H1 (cell line): ENCODE results near the gene RSPH9. TPM values are rescaled to one million over a fixed set of nuclear protein-coding genes. Genes with fewer than 3 reads are reported as not detected.

ENCODE experiments used
- CTCF ChIA-PET: fragments of 300-600 bp; sonication (Branson Sonifier 250); formaldehyde crosslinking; loops from one replicate; lab custom pipeline; 2021; ENCODE audit not compliant: partially characterized antibody; lab: Charles Lee
- POLR2A ChIA-PET: fragments of 300-600 bp; sonication (Branson Sonifier 250); formaldehyde crosslinking; loops from one replicate; lab custom pipeline; 2021; ENCODE audit warnings: inconsistent platforms; ENCODE audit not compliant: partially characterized antibody; lab: Charles Lee
- DNase-seq, 2 experiments: peaks; one replicate each; pipeline versions ENCODE4 v3.0.0 to v3.0.0-alpha.2; 2010 to 2022; ENCODE audit warnings: low spot score in 2 of 2, low read depth in 1 of 2, mixed read lengths in 1 of 2
- FAIRE-seq: peaks from 2 replicates; lab custom pipeline; 2011; peaks lifted over from hg19 to GRCh38; lab: Jason Lieb, UNC
- H2AFZ ChIP-seq: 2 replicates; pipeline ENCODE4 v1.8.1; 2012; ENCODE audit warnings: low read length, inconsistent platforms
- H2AK5ac ChIP-seq: 2 replicates; pipeline ENCODE4 v1.6.1; 2013; ENCODE audit warnings: low read depth, low read length
- H2BK120ac ChIP-seq: replicated peaks from 2 replicates; pipeline ENCODE3; 2013; ENCODE audit warnings: low read depth, low read length, inconsistent platforms
- H2BK12ac ChIP-seq: 2 replicates; pipeline ENCODE4 v1.6.1; 2013; ENCODE audit warnings: low read depth, low read length
- H2BK15ac ChIP-seq: 2 replicates; pipeline ENCODE4 v1.6.1; 2013; ENCODE audit warnings: low read length
- H2BK20ac ChIP-seq: 2 replicates; pipeline ENCODE4 v1.6.1; 2013; ENCODE audit warnings: low read length
- H2BK5ac ChIP-seq: 2 replicates; pipeline ENCODE4 v1.6.1; 2013; ENCODE audit warnings: low read depth, low read length
- H3K14ac ChIP-seq: 2 replicates; pipeline ENCODE4 v1.6.1; 2013; ENCODE audit warnings: inconsistent platforms; ENCODE audit not compliant: insufficient read length
- H3K18ac ChIP-seq: 2 replicates; pipeline ENCODE4 v1.6.1; 2013; ENCODE audit warnings: low read length; ENCODE audit errors: extremely low read depth
- H3K23ac ChIP-seq: 2 replicates; pipeline ENCODE4 v1.6.1; 2013; ENCODE audit warnings: inconsistent platforms; ENCODE audit not compliant: insufficient read length
- H3K23me2 ChIP-seq: 2 replicates; pipeline ENCODE4 v1.6.1; 2013; ENCODE audit warnings: low read depth, low read length
- H3K27ac ChIP-seq: 2 replicates; pipeline ENCODE4 v1.6.1; 2011; ENCODE audit warnings: low read depth, low read length, inconsistent platforms
- H3K27me3 ChIP-seq, 4 experiments: replicated peaks in 1 of 4; 1 replicate in 1 of 4; 2 replicates in 3 of 4; pipeline versions ENCODE4 v1.6.1 to v1.8.1; 2011 to 2013; ENCODE audit warnings: low read length in 3 of 4, mild to moderate bottlenecking in 3 of 4, inconsistent platforms in 2 of 4, mixed read lengths in 2 of 4, moderate library complexity in 1 of 4; ENCODE audit not compliant: control insufficient read depth in 3 of 4, insufficient read depth in 3 of 4; ENCODE audit errors: extremely low read depth in 1 of 4
- H3K36me3 ChIP-seq, 4 experiments: 2 replicates each; pipeline versions ENCODE4 v1.6.1 to v1.8.1; 2011 to 2013; ENCODE audit warnings: mild to moderate bottlenecking in 4 of 4, low read length in 3 of 4, moderate library complexity in 2 of 4, control low read depth in 1 of 4, inconsistent platforms in 1 of 4; ENCODE audit not compliant: insufficient read depth in 4 of 4, control insufficient read depth in 2 of 4
- H3K4ac ChIP-seq: replicated peaks from 2 replicates; pipeline ENCODE3; 2013; ENCODE audit warnings: low read length, low read depth, mixed read lengths, inconsistent platforms; ENCODE audit not compliant: insufficient read length
- H3K4me1 ChIP-seq, 4 experiments: replicated peaks in 1 of 4; 1 replicate in 1 of 4; 2 replicates in 3 of 4; pipeline versions ENCODE4 v1.6.1 to v1.8.1; 2011 to 2013; ENCODE audit warnings: low read length in 3 of 4, inconsistent platforms in 2 of 4, mixed read lengths in 1 of 4; ENCODE audit not compliant: insufficient read depth in 4 of 4, control insufficient read depth in 3 of 4
- H3K4me2 ChIP-seq, 2 experiments: 2 replicates each; pipeline versions ENCODE4 v1.6.1 to v1.8.1; 2011 to 2013; ENCODE audit warnings: low read depth in 2 of 2, low read length in 2 of 2, control low read depth in 1 of 2, inconsistent platforms in 1 of 2, mild to moderate bottlenecking in 1 of 2; ENCODE audit not compliant: insufficient read depth in 1 of 2
- H3K4me3 ChIP-seq, 4 experiments: fragments of 200-600, 300-600 bp in 1 of 4; sonication (generic), shearing (Covaris generic), sonication (Bioruptor Twin) in 1 of 4; 2 replicates each; pipeline versions ENCODE4 v1.5.1 to v1.8.1; 2011 to 2016; ENCODE audit warnings: low read length in 4 of 4, low read depth in 3 of 4, control low read depth in 2 of 4, inconsistent platforms in 2 of 4, mild to moderate bottlenecking in 2 of 4, mixed read lengths in 1 of 4, moderate library complexity in 1 of 4; ENCODE audit not compliant: insufficient read depth in 2 of 4; ENCODE audit errors: extremely low read depth in 1 of 4
- H3K56ac ChIP-seq: replicated peaks from 2 replicates; pipeline ENCODE3; 2013; ENCODE audit warnings: low read depth, mild to moderate bottlenecking, mixed read lengths, low read length, inconsistent platforms; ENCODE audit not compliant: insufficient read length
- H3K79me1 ChIP-seq: 2 replicates; pipeline ENCODE4 v1.6.1; 2013; ENCODE audit warnings: low read depth, low read length, control low read depth
- H3K79me2 ChIP-seq, 2 experiments: 2 replicates each; pipeline versions ENCODE4 v1.6.1 to v1.8.1; 2012 to 2013; ENCODE audit warnings: low read length in 2 of 2, mild to moderate bottlenecking in 2 of 2, inconsistent platforms in 1 of 2; ENCODE audit not compliant: insufficient read depth in 2 of 2, control insufficient read depth in 1 of 2
- H3K9ac ChIP-seq, 4 experiments: replicated peaks in 1 of 4; 1 replicate in 1 of 4; 2 replicates in 3 of 4; pipeline versions ENCODE4 v1.6.1 to v1.8.1; 2011 to 2013; ENCODE audit warnings: low read depth in 3 of 4, low read length in 3 of 4, control low read depth in 2 of 4, mild to moderate bottlenecking in 2 of 4, moderate library complexity in 2 of 4, inconsistent platforms in 1 of 4; ENCODE audit errors: extremely low read depth in 1 of 4
- H3K9me3 ChIP-seq, 2 experiments: 2 replicates each; pipeline versions ENCODE4 v1.6.1 to v1.8.1; 2012 to 2013; ENCODE audit warnings: mild to moderate bottlenecking in 2 of 2, moderate library complexity in 2 of 2, control low read depth in 1 of 2, inconsistent platforms in 1 of 2, low read depth in 1 of 2, low read length in 1 of 2, mixed read lengths in 1 of 2; ENCODE audit not compliant: insufficient read depth in 2 of 2
- H4K20me1 ChIP-seq, 2 experiments: replicated peaks in 1 of 2; 2 replicates each; pipeline versions ENCODE3 to v1.8.1; 2011 to 2013; ENCODE audit warnings: inconsistent platforms in 2 of 2, low read length in 2 of 2, mild to moderate bottlenecking in 1 of 2; ENCODE audit not compliant: insufficient read depth in 2 of 2, control insufficient read depth in 1 of 2
- H4K5ac ChIP-seq: 2 replicates; pipeline ENCODE4 v1.6.1; 2013; ENCODE audit warnings: low read length, low read depth, mixed read lengths, inconsistent platforms; ENCODE audit not compliant: insufficient read length
- H4K8ac ChIP-seq: 2 replicates; pipeline ENCODE4 v1.8.0; 2013; ENCODE audit warnings: mild to moderate bottlenecking, moderate library complexity, low read length, inconsistent platforms; ENCODE audit not compliant: insufficient read depth; ENCODE audit errors: extremely low read depth
- H4K91ac ChIP-seq: replicated peaks from 2 replicates; pipeline ENCODE3; 2013; ENCODE audit warnings: low read length, mixed read lengths, inconsistent platforms; ENCODE audit not compliant: insufficient read length
- JUND ChIP-seq: IDR thresholded peaks from 2 replicates; pipeline ENCODE4 v1.6.1; 2011; ENCODE audit warnings: mild to moderate bottlenecking, improper control_type of control experiment, low read length
- MAFK ChIP-seq: IDR thresholded peaks from 2 replicates; pipeline ENCODE4 v1.6.1; 2012; ENCODE audit warnings: low read depth, mild to moderate bottlenecking, improper control_type of control experiment, low read length
- NRF1 ChIP-seq: IDR thresholded peaks from 2 replicates; pipeline ENCODE4 v1.6.1; 2011; ENCODE audit warnings: mild to moderate bottlenecking, low read depth, low read length, improper control_type of control experiment
- PHF8 ChIP-seq: fragments of 200-600 bp; sonication (generic); conservative IDR thresholded peaks from 2 replicates; pipeline ENCODE4 v1.7.1; 2012; ENCODE audit warnings: low read depth, mild to moderate bottlenecking, inconsistent platforms, low read length, moderate library complexity
- RAD21 ChIP-seq, 2 experiments: IDR thresholded peaks in 1 of 2; conservative IDR thresholded peaks in 1 of 2; 2 replicates each; pipeline ENCODE4 v1.6.1; 2011; ENCODE audit warnings: low read depth in 2 of 2, low read length in 2 of 2, improper control_type of control experiment in 1 of 2, inconsistent platforms in 1 of 2, mild to moderate bottlenecking in 1 of 2, moderate library complexity in 1 of 2
- RNF2 ChIP-seq: fragments of 200-900, 300-1000 bp; sonication (generic); IDR thresholded peaks from 2 replicates; pipeline ENCODE4 v1.7.1; 2016; ENCODE audit warnings: borderline replicate concordance, low read depth, mild to moderate bottlenecking, antibody characterized with exemption, low read length; ENCODE audit not compliant: poor library complexity, severe bottlenecking; ENCODE audit errors: missing control alignments
- SIX5 ChIP-seq: IDR thresholded peaks from 2 replicates; pipeline ENCODE4 v1.6.1; 2011; ENCODE audit warnings: mild to moderate bottlenecking, low read depth, low read length
- TBP ChIP-seq: IDR thresholded peaks from 2 replicates; pipeline ENCODE4 v1.6.1; 2011; ENCODE audit warnings: low read depth, low read length, improper control_type of control experiment
- YY1 ChIP-seq: IDR thresholded peaks from 2 replicates; pipeline ENCODE4 v1.6.1; 2011; ENCODE audit warnings: low read depth, mild to moderate bottlenecking, low read length
- WGBS, 2 experiments: shearing (Covaris generic) in 1 of 2; methylation state at CpG; one replicate each; pipeline versions ENCODE4 v1.1.6 to v1.1.7; 2013 to 2015; ENCODE audit warnings: low lambda C conversion rate in 2 of 2, mixed read lengths in 2 of 2, inconsistent platforms in 1 of 2, low coverage in 1 of 2, missing lambda C conversion rate in 1 of 2; ENCODE audit not compliant: insufficient replicate concordance in 2 of 2, insufficient coverage in 1 of 2, insufficient read length in 1 of 2; ENCODE audit errors: extremely low coverage in 1 of 2, missing lambda C conversion rate in 1 of 2; 5-methylcytosine and 5-hydroxymethylcytosine counted together
- polyA plus RNA-seq, 7 experiments: library from polyadenylated mRNA; depleted of rRNA in 3 of 7; stranded (reverse) in 5 of 7; unstranded in 2 of 7; fragments of >200 nt in 5 of 7; fragments of 200-250 nt in 2 of 7; gene quantifications; 1 replicate in 5 of 7; 2 replicates in 1 of 7; 4 replicates in 1 of 7; pipeline versions ENCODE4 v1.2.1 to v1.2.3, GENCODE V29; 2011 to 2013; ENCODE audit warnings: missing spikeins in 2 of 7, mixed read lengths in 2 of 7
- total RNA-seq: library from RNA; stranded (reverse); fragmentation: NEBNext Ultra II Directional; extraction: Animal tissue kit (Norgen Biotek cat#: 25700); gene quantifications from 2 replicates; pipeline ENCODE4 v1.2.1, GENCODE V29; 2021

RSPH9 gene
- total and polyA plus RNA-seq, 2 of the 8 experiments (the other 6 are each of a cell fraction or from before 2014, with no cell fraction given), result 0.15 to 0.23 TPM

DNA sequence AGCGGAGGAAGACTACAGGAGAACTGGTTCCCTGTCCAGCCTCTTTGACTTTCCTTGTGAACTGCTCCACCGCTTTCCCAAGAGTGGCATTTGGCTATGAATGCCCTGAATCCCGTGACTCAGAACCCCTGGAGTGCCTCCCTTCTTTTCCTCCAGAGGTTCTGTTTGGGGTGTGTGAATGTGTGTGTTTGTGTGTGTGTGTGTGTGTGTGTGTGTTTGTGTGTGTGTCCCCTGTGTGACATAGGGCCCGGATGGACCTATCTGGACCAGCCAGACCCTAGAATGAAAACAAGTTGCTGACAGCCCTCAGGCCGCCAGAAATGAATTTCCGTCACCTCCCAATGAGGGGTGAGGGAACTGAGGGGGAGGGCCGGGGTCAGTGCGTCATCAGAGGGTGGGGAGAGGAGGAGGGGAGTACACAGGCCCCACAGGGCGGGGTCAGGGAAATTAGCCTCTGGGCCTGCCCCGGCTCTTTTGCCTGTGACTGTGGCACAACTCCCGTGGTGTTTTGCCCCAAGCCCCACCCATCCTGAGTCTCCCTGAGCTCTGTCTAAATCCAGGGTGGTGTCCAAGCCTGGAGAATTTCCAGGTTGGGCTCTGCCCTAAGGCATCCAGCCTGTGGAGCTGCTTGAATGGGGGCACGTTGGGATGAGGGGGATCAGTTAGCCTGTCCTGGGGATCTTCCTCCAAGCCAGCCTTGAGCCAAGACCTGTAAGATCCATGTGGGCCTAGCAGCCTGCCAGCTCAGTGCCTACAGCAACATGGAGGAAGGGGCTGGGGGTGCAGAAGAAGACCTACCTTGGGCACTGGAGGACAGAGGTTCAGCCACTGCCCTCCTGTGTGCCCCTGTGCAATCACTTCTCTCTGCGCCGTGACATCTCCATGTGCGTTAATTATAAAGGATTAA lies 58.0 kb downstream of the RSPH9 start:
- Histone ChIP-seq H2BK12ac (peak overlapping the region; percentile 100), H3K14ac (no peak overlapping the region), H4K20me1 (no peaks in the 10 kb centered on the region), H3K56ac (peak overlapping the region; percentile 33), H3K79me1 (no peaks in the 10 kb centered on the region), H3K36me3 (no peaks in the 10 kb centered on the region), H2AFZ (peak overlapping the region; percentile 2; the same call in 1 of the 2 replicates), H4K8ac (0 out of 2 replicates have a peak overlapping the region, but pooled peaks have one; percentile 15), H2BK15ac (peak overlapping the region; percentile 77; the same call in 1 of the 2 replicates), H3K4me2 (peak overlapping the region; percentile 59 to 90), H3K79me2 (no peaks in the 10 kb centered on the region), H2AK5ac (peak overlapping the region; percentile 42; the same call in 1 of the 2 replicates), H3K18ac (peak overlapping the region; percentile 73; the same call in 1 of the 2 replicates), H4K5ac (peak overlapping the region; percentile 74), H3K4me1 (peaks cover 24 to 38% (median 27%) of the 10 kb centered on the region in 4 experiments), H3K4ac (no peak overlapping the region), H2BK5ac (peak overlapping the region; percentile 89), H3K27ac (peak overlapping the region; percentile 79), H3K27me3 (no peaks in the 10 kb centered on the region), H3K23ac (no peak overlapping the region), H3K9ac (peak overlapping the region in 3 of 4 experiments; percentile 12 to 34 (median 25); a peak in 4 of 7 replicates), H3K4me3 (peak overlapping the region in 3 of 4 experiments; percentile 7 to 48 (median 18); a peak in 4 of 8 replicates), H2BK120ac (peak overlapping the region; percentile 62), H4K91ac (peak overlapping the region; percentile 94), H2BK20ac (peak overlapping the region; percentile 68), H3K23me2 (peaks cover 7% of the 10 kb centered on the region; the same call in 1 of the 2 replicates), H3K9me3 (no peaks in the 10 kb centered on the region)
- CTCF ChIA-PET, result interaction anchor here (0.6 to 2.3 kb wide), 7 partner anchors 22 to 105 kb away, joined by 3 to 7 read pairs (median 5); no protein-coding TSS in a partner anchor
- DNase-seq, result peak; percentile 90 to 91
- POLR2A ChIA-PET, result interaction anchor here (0.6 to 3.0 kb wide), 15 partner anchors 8 to 554 kb away, joined by 3 to 17 read pairs (median 3); partner anchors contain the start of genes GTPBP2, HSP90AB1, MAD2L1BP and SLC35B2
- peak; percentile 57 for FAIRE-seq
- WGBS, 2 experiments, result 24% methylated on average over 14 of the region's 15 CpGs; no CpG with 5 or more reads in 1 of the 2 experiments
- TF ChIP-seq PHF8 (no peak), YY1 (peak; percentile 55), MAFK (no peak), RNF2 (no peak), JUND (peak; percentile 57; the same call in 1 of the 2 replicates), NRF1 (no peak), RAD21 (IDR thresholded peaks at IDR 0.05 in 1 of 2, conservative IDR thresholded peaks at IDR 0.05 in 1 of 2; ENCODE audit: low read depth in 2 of 2, low read length in 2 of 2) (peak in 1 of 2 experiments; percentile 14; a peak in 2 of 4 replicates), SIX5 (no peak), TBP (peak; percentile 80)
